Endothelial cell of umbilical vein (primary cell): ENCODE measurements around the gene ZBTB20. TPM values are rescaled to one million over a fixed set of nuclear protein-coding genes. Genes with fewer than 3 reads are reported as not detected.

Experiments used
- BruUV-seq: library from RNA; stranded (reverse); fragments of 400-500 nt; replicated peaks from 2 replicates; lab custom pipeline; 2021; lab: Mats Ljungman, UMichigan
- CTCF ChIA-PET: fragments of 300-600, 350-600 bp; sonication (Branson Sonifier 250); formaldehyde crosslinking; loops from one replicate; lab custom pipeline; 2021; ENCODE audit warnings: antibody characterized with exemption, inconsistent platforms; lab: Charles Lee
- POLR2A ChIA-PET: fragments of 300-600, 350-600 bp; sonication (Branson Sonifier 250); formaldehyde crosslinking; loops from one replicate; lab custom pipeline; 2021; ENCODE audit warnings: antibody characterized with exemption, inconsistent platforms; lab: Charles Lee
- DNase-seq: peaks from one replicate; pipeline ENCODE4 v3.0.0-alpha.2; 2011; ENCODE audit warnings: low read depth, low spot score
- FAIRE-seq: peaks from 2 replicates; lab custom pipeline; 2011; peaks lifted over from hg19 to GRCh38; lab: Jason Lieb, UNC
- H2AFZ ChIP-seq: 2 replicates; pipeline ENCODE4 v1.6.0; 2012; ENCODE audit warnings: low read depth, low read length, control low read depth, inconsistent platforms
- H3K27ac ChIP-seq: 2 replicates; pipeline ENCODE4 v1.5.1; 2011; ENCODE audit warnings: low read depth, mild to moderate bottlenecking, control low read depth, low read length, moderate library complexity; ENCODE audit not compliant: insufficient read depth
- H3K27me3 ChIP-seq, 2 experiments: 2 replicates each; pipeline versions ENCODE4 v1.6.0 to v1.6.1; 2011; ENCODE audit warnings: low read length in 2 of 2, mixed read lengths in 1 of 2; ENCODE audit not compliant: control insufficient read depth in 2 of 2, insufficient read depth in 2 of 2
- H3K36me3 ChIP-seq, 2 experiments: 2 replicates in 1 of 2; 3 replicates in 1 of 2; pipeline ENCODE4 v1.5.1; 2011; ENCODE audit warnings: low read length in 2 of 2, mild to moderate bottlenecking in 1 of 2, moderate library complexity in 1 of 2; ENCODE audit not compliant: control insufficient read depth in 2 of 2, insufficient read depth in 2 of 2; ENCODE audit errors: extremely low read depth in 1 of 2
- H3K4me1 ChIP-seq: 3 replicates; pipeline ENCODE4 v1.5.1; 2011; ENCODE audit warnings: mild to moderate bottlenecking, low read length; ENCODE audit not compliant: control insufficient read depth, insufficient read depth; ENCODE audit errors: extremely low read depth
- H3K4me2 ChIP-seq: 2 replicates; pipeline ENCODE4 v1.6.1; 2011; ENCODE audit warnings: low read length, control low read depth, mixed read lengths; ENCODE audit not compliant: insufficient read depth
- H3K4me3 ChIP-seq, 3 experiments: fragments of 200-600 bp in 1 of 3; sonication (generic), shearing (Covaris generic) in 1 of 3; replicated peaks in 1 of 3; 2 replicates each; pipeline ENCODE4 v1.5.1; 2011 to 2016; ENCODE audit warnings: control low read depth in 3 of 3, low read length in 3 of 3, mild to moderate bottlenecking in 2 of 3, inconsistent platforms in 1 of 3, low read depth in 1 of 3, moderate library complexity in 1 of 3; ENCODE audit not compliant: insufficient read depth in 1 of 3
- H3K79me2 ChIP-seq: 2 replicates; pipeline ENCODE4 v1.6.0; 2012; ENCODE audit warnings: low read length, inconsistent platforms; ENCODE audit not compliant: control insufficient read depth, insufficient read depth
- H3K9ac ChIP-seq: replicated peaks from 2 replicates; pipeline ENCODE3; 2011; ENCODE audit warnings: low read length, control low read depth; ENCODE audit not compliant: insufficient read depth; ENCODE audit errors: extremely low read depth
- H3K9me1 ChIP-seq: replicated peaks from 3 replicates; pipeline ENCODE4 v1.6.0; 2011; ENCODE audit warnings: mild to moderate bottlenecking, low read length; ENCODE audit not compliant: control insufficient read depth, insufficient read depth; ENCODE audit errors: extremely low read depth
- H3K9me3 ChIP-seq: replicated peaks from 2 replicates; pipeline ENCODE4 v1.5.1; 2012; ENCODE audit warnings: low read length, inconsistent platforms; ENCODE audit not compliant: control insufficient read depth, insufficient read depth
- H4K20me1 ChIP-seq: replicated peaks from 2 replicates; pipeline ENCODE3; 2011; ENCODE audit warnings: mild to moderate bottlenecking, low read length; ENCODE audit not compliant: control insufficient read depth, insufficient read depth; ENCODE audit errors: extremely low read depth
- EZH2 ChIP-seq: IDR thresholded peaks from 2 replicates; pipeline ENCODE4 v1.6.1; 2012; ENCODE audit warnings: borderline replicate concordance, low read depth, mild to moderate bottlenecking, moderate library complexity, low read length, inconsistent platforms; ENCODE audit not compliant: severe bottlenecking
- FOS ChIP-seq: IDR thresholded peaks from 2 replicates; pipeline ENCODE4 v1.6.1; 2011; ENCODE audit warnings: mild to moderate bottlenecking, low read length, moderate library complexity, borderline replicate concordance; ENCODE audit not compliant: insufficient read depth
- GATA2 ChIP-seq: IDR thresholded peaks from 2 replicates; pipeline ENCODE4 v1.7.0; 2011; ENCODE audit warnings: low read depth, mild to moderate bottlenecking, moderate library complexity, mixed read lengths, low read length; ENCODE audit not compliant: insufficient read length, insufficient read depth
- JUN ChIP-seq: IDR thresholded peaks from 2 replicates; pipeline ENCODE4 v1.6.1; 2011; ENCODE audit warnings: borderline replicate concordance, low read depth; ENCODE audit not compliant: insufficient read length, insufficient read depth
- MAX ChIP-seq: IDR thresholded peaks from 2 replicates; pipeline ENCODE4 v1.6.1; 2011; ENCODE audit not compliant: insufficient read depth, insufficient read length
- MYC ChIP-seq: IDR thresholded peaks from one replicate; pipeline ENCODE4 v1.6.1; 2011; ENCODE audit warnings: mild to moderate bottlenecking, low read depth, low read length
- POLR2A ChIP-seq: IDR thresholded peaks from 2 replicates; pipeline ENCODE4 v1.6.1; 2012; ENCODE audit warnings: low read depth, mild to moderate bottlenecking, control low read depth, low read length
- POLR2AphosphoS5 ChIP-seq: IDR thresholded peaks from 2 replicates; pipeline ENCODE4 v1.6.1; 2012; ENCODE audit warnings: low read depth, mild to moderate bottlenecking, control low read depth, low read length, moderate library complexity; ENCODE audit not compliant: insufficient read depth
- dilution Hi-C: fragments of 300-500 bp; cut with MboI; formaldehyde crosslinking; loops from one replicate; pipeline ENCODE4 v1.15.0; 2019; ENCODE audit warnings: low sequenced_read_pairs; ENCODE audit not compliant: extremely low pct_ligation_motif_present
- intact Hi-C: fragments of 100-400 bp; cut with micrococcal nuclease; formaldehyde crosslinking; loops from one replicate; pipeline ENCODE4 v1.10.0; 2022
- polyA plus RNA-seq, 4 experiments: library from polyadenylated mRNA; depleted of rRNA in 3 of 4; stranded (reverse) in 3 of 4; unstranded in 1 of 4; fragments of >200 nt; gene quantifications; 2 replicates each; pipeline versions ENCODE4 v1.2.1 to v1.2.3, GENCODE V29; 2011 to 2012; ENCODE audit warnings: missing spikeins in 1 of 4
- total RNA-seq: library from RNA; stranded (reverse); gene quantifications from 2 replicates; pipeline ENCODE4 v1.2.3, GENCODE V29; 2021
- TF ChIP-seq, protein P1 (sequence below), 2 donors: IDR thresholded peaks; 1 replicate in 1 of 2; 2 replicates in 1 of 2; pipeline ENCODE4 v1.5.1; 2011; ENCODE audit warnings: low read length in 2 of 2, mild to moderate bottlenecking in 2 of 2, moderate library complexity in 2 of 2, control low read depth in 1 of 2, inconsistent platforms in 1 of 2, low read depth in 1 of 2; ENCODE audit not compliant: insufficient read depth in 1 of 2; ENCODE audit errors: extremely low read depth in 1 of 2

The ZBTB20 gene
- total and polyA plus RNA-seq, 2 donors (not counting 3 experiments of a cell fraction or from before 2014, with no cell fraction given): 2.1 to 20.5 TPM

DNA sequence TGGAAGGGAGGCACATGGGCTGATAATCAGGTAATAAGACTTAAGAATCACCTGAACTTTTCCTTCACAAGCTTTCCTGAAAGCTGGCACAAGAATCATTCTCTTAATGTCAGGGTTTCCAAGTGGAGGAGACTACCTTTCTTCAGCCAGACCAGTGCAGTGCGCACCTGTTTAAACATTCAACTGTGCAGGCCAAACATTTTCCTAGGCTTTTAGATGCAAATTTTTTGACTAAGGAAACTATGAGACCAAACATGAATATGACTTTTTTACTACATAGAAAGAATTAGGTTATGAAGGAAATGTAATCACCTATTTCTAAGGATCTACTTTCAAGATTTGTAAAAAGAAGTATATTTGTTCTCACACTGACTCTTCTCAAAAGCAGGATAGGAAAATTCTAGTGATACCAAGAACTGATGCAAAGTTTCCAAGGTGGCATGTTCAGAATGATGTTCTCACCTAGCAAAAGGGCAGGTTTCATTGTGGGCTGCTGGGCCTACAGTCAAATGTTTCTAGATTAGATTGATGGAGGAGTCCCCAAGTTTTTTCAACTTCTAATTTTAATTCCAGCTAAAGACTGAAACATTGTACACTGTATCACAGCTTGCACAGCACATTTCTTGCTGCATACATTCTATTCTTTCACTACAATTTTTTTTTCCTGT, 514.2 kb downstream of the ZBTB20 start:
- BruUV-seq: no TSS peak
- H3K9me1 ChIP-seq: no peaks in the 10 kb centered on the region
- DNase-seq (no peak), FAIRE-seq (no peak)
- H3K4me2 ChIP-seq: no peak overlapping the region
- H3K79me2 ChIP-seq: no peaks in the 10 kb centered on the region
- intact Hi-C loops: no loop called here
- H3K36me3 ChIP-seq: no peaks in the 10 kb centered on the region
- H3K27ac ChIP-seq: no peak overlapping the region
- H4K20me1 ChIP-seq: no peaks in the 10 kb centered on the region
- dilution Hi-C loops: no loop called here
- H3K27me3 ChIP-seq: no peaks in the 10 kb centered on the region
- H3K9me3 ChIP-seq: no peaks in the 10 kb centered on the region
- no peak overlapping the region for H2AFZ ChIP-seq
- no peak overlapping the region for H3K4me3 ChIP-seq
- POLR2A ChIA-PET: no interaction called here
- H3K4me1 ChIP-seq: no peaks in the 10 kb centered on the region
- TF ChIP-seq, protein P1, sequence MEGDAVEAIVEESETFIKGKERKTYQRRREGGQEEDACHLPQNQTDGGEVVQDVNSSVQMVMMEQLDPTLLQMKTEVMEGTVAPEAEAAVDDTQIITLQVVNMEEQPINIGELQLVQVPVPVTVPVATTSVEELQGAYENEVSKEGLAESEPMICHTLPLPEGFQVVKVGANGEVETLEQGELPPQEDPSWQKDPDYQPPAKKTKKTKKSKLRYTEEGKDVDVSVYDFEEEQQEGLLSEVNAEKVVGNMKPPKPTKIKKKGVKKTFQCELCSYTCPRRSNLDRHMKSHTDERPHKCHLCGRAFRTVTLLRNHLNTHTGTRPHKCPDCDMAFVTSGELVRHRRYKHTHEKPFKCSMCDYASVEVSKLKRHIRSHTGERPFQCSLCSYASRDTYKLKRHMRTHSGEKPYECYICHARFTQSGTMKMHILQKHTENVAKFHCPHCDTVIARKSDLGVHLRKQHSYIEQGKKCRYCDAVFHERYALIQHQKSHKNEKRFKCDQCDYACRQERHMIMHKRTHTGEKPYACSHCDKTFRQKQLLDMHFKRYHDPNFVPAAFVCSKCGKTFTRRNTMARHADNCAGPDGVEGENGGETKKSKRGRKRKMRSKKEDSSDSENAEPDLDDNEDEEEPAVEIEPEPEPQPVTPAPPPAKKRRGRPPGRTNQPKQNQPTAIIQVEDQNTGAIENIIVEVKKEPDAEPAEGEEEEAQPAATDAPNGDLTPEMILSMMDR (IDR thresholded peaks at IDR 0.05; ENCODE audit: extremely low read depth in 1 of 2, insufficient read depth in 1 of 2, low read depth in 1 of 2, low read length in 2 of 2): no peak
- TF ChIP-seq EZH2: no peak
- TF ChIP-seq JUN: no peak
- TF ChIP-seq MAX: no peak
- no peak for TF ChIP-seq FOS
- no peak for TF ChIP-seq POLR2A
- no peak for TF ChIP-seq MYC
- no peak for TF ChIP-seq GATA2
- TF ChIP-seq POLR2AphosphoS5: no peak
- no peak overlapping the region for H3K9ac ChIP-seq
- CTCF ChIA-PET: no interaction called here
